GM12878 (cell line): ENCODE results near the gene PLOD3. TPM values are rescaled to one million over a fixed set of nuclear protein-coding genes. Genes with fewer than 3 reads are reported as not detected.

Source experiments
- ATAC-seq: fragments of 200-7000 bp; cut with Tn5 transposase; 3 replicates; pipeline ENCODE4 v1.9.1; 2020; ENCODE audit warnings: mild to moderate bottlenecking, moderate library complexity
- BruUV-seq: library from RNA; stranded (reverse); fragments of 400-500 nt; replicated peaks from 2 replicates; lab custom pipeline; 2021; lab: Mats Ljungman, UMichigan
- CTCF ChIA-PET: fragments of 300-600 bp; sonication (Branson Sonifier 250); formaldehyde crosslinking; extraction: SDS; loops from one replicate; lab custom pipeline; 2021; ENCODE audit warnings: inconsistent platforms; lab: Yijun Ruan, JAX
- POLR2A ChIA-PET: fragments of 350-600 bp; formaldehyde crosslinking; extraction: SDS; loops from one replicate; lab custom pipeline; 2021; ENCODE audit warnings: inconsistent platforms; lab: Charles Lee
- RAD21 ChIA-PET: fragments of 300-600 bp; sonication (Branson Sonifier 250); formaldehyde crosslinking; loops from one replicate; lab custom pipeline; 2023; ENCODE audit warnings: antibody characterized with exemption; ENCODE audit not compliant: unreplicated experiment; lab: Charles Lee
- SMC1A ChIA-PET: fragments of 300-600 bp; sonication (Branson Sonifier 250); formaldehyde crosslinking; loops from one replicate; lab custom pipeline; 2023; ENCODE audit not compliant: unreplicated experiment, uncharacterized antibody; lab: Charles Lee
- DNase-seq: peaks from one replicate; pipeline ENCODE4 v3.0.0-alpha.2; 2011; ENCODE audit warnings: low read depth, low spot score
- FAIRE-seq: peaks from 3 replicates; lab custom pipeline; 2011; peaks lifted over from hg19 to GRCh38; lab: Jason Lieb, UNC
- H2AFZ ChIP-seq: 2 replicates; pipeline ENCODE4 v1.6.0; 2011; ENCODE audit warnings: low read depth, low read length, control low read depth; ENCODE audit not compliant: control insufficient read depth
- H3K27ac ChIP-seq: 2 replicates; pipeline ENCODE4 v1.5.1; 2011; ENCODE audit warnings: control low read depth; ENCODE audit not compliant: control insufficient read depth, insufficient read depth
- H3K27me3 ChIP-seq, 2 experiments: replicated peaks in 1 of 2; 2 replicates each; pipeline versions ENCODE4 v1.6.0 to v1.6.1; 2011; ENCODE audit warnings: low read length in 1 of 2; ENCODE audit not compliant: control insufficient read depth in 2 of 2, insufficient read depth in 2 of 2
- H3K36me3 ChIP-seq, 2 experiments: 2 replicates each; pipeline ENCODE4 v1.5.1; 2011; ENCODE audit warnings: low read length in 1 of 2; ENCODE audit not compliant: control insufficient read depth in 2 of 2, insufficient read depth in 2 of 2
- H3K4me1 ChIP-seq: 2 replicates; pipeline ENCODE4 v1.6.1; 2011; ENCODE audit warnings: mild to moderate bottlenecking, low read length, moderate library complexity, mixed read lengths; ENCODE audit not compliant: control insufficient read depth, insufficient read depth
- H3K4me2 ChIP-seq: 2 replicates; pipeline ENCODE4 v1.6.0; 2011; ENCODE audit warnings: control low read depth; ENCODE audit not compliant: control insufficient read depth, insufficient read depth
- H3K4me3 ChIP-seq: fragments of 200-600 bp; sonication (generic); 2 replicates; pipeline ENCODE4 v1.5.1; 2016
- H3K79me2 ChIP-seq: 2 replicates; pipeline ENCODE4 v1.6.0; 2011; ENCODE audit warnings: low read length; ENCODE audit not compliant: control insufficient read depth, insufficient read depth
- H3K9ac ChIP-seq: 2 replicates; pipeline ENCODE4 v1.8.0; 2011; ENCODE audit warnings: low read length, control low read depth, mixed read lengths; ENCODE audit not compliant: control insufficient read depth, insufficient read depth
- H3K9me3 ChIP-seq: replicated peaks from 3 replicates; pipeline ENCODE4 v1.5.1; 2011; ENCODE audit warnings: mild to moderate bottlenecking, low read length; ENCODE audit not compliant: control insufficient read depth, insufficient read depth
- H4K20me1 ChIP-seq: 2 replicates; pipeline ENCODE4 v1.6.0; 2011; ENCODE audit not compliant: control insufficient read depth, insufficient read depth
- GATAD2B ChIP-seq: fragments of 450-650 bp; conservative IDR thresholded peaks from 2 replicates; pipeline ENCODE4 v1.6.1; 2017; ENCODE audit warnings: low read depth, mild to moderate bottlenecking, moderate library complexity
- NBN ChIP-seq: fragments of 450-650 bp; IDR thresholded peaks from 2 replicates; pipeline ENCODE4 v1.6.1; 2016
- RAD51 ChIP-seq: fragments of 450-650 bp; IDR thresholded peaks from 2 replicates; pipeline ENCODE4 v1.6.1; 2016; ENCODE audit warnings: moderate library complexity, mild to moderate bottlenecking, inconsistent platforms
- SP1 ChIP-seq: IDR thresholded peaks from one replicate; pipeline ENCODE4 v1.6.1; 2011; ENCODE audit warnings: low read depth, low read length
- SPI1 ChIP-seq: IDR thresholded peaks from 2 replicates; pipeline ENCODE4 v1.6.1; 2011; ENCODE audit warnings: low read depth, mild to moderate bottlenecking, low read length, moderate library complexity, borderline replicate concordance; ENCODE audit not compliant: insufficient read depth
- SRF ChIP-seq, 2 experiments: IDR thresholded peaks; 2 replicates each; pipeline ENCODE4 v1.6.1; 2011; ENCODE audit warnings: low read depth in 2 of 2, low read length in 2 of 2, mild to moderate bottlenecking in 1 of 2, moderate library complexity in 1 of 2
- WGBS: methylation state at CpG from one replicate; pipeline ENCODE4 v1.1.6; 2016; ENCODE audit warnings: low lambda C conversion rate; ENCODE audit not compliant: insufficient replicate concordance, insufficient coverage; ENCODE audit errors: missing lambda C conversion rate; 5-methylcytosine and 5-hydroxymethylcytosine counted together
- in situ Hi-C: fragments of 300-500 bp; cut with MboI; formaldehyde crosslinking; loops from 9 replicates; pipeline ENCODE4 v1.14.3; 2018; ENCODE audit warnings: mixed read lengths
- intact Hi-C: fragments of 100-400 bp; cut with micrococcal nuclease; formaldehyde crosslinking; loops from one replicate; pipeline ENCODE4 v1.14.2; 2022; ENCODE audit not compliant: unreplicated experiment
- polyA plus RNA-seq, 11 experiments: library from polyadenylated mRNA; depleted of rRNA in 4 of 11; unstranded in 6 of 11; stranded (reverse) in 5 of 11; fragments of >200 nt; fragmentation: Nextera tagmentation in 4 of 11; fragmentation: Illumina TruSeq in 1 of 11; extraction: Ambion mirVana in 4 of 11; extraction: Trizol in 1 of 11; gene quantifications; 1 replicate in 1 of 11; 2 replicates in 10 of 11; pipeline versions ENCODE4 v1.2.1 to v1.2.3, GENCODE V29; 2011 to 2016; ENCODE audit warnings: inconsistent platforms in 2 of 11, missing spikeins in 2 of 11, low read depth in 1 of 11
- total RNA-seq, 4 experiments: library from RNA; depleted of rRNA in 3 of 4; stranded (reverse); fragments of >200 nt in 3 of 4; fragmentation: Illumina TruSeq in 1 of 4; extraction: Trizol in 1 of 4; gene quantifications; 2 replicates each; pipeline versions ENCODE4 v1.2.1 to v1.2.3, GENCODE V29; 2013 to 2021

Gene PLOD3
- total and polyA plus RNA-seq, 10 of the 15 experiments (the other 5 are each of a cell fraction or from before 2014, with no cell fraction given) = 0.53 to 27.8 (median 15.1) TPM

GRCh38 chr7:101173752-101174244 lies 43.6 kb downstream of the PLOD3 start:
- no peak overlapping the region for H3K27ac ChIP-seq
- CTCF ChIA-PET = interaction anchor here (0.9 to 2.8 kb wide), 9 partner anchors 8 to 367 kb away, joined by 3 to 35 read pairs (median 5); partner anchors contain the start of genes VGF and ZNHIT1
- H3K27me3 ChIP-seq = peaks cover 27 to 36% of the 10 kb centered on the region in 2 experiments
- in situ Hi-C loops = no loop called here
- DNase-seq (no peak), FAIRE-seq (peak; percentile 74), ATAC-seq (peak; percentile 90)
- peak overlapping the region; percentile 72 for H2AFZ ChIP-seq
- BruUV-seq = no TSS peak
- TF ChIP-seq SRF (IDR thresholded peaks at IDR 0.05; ENCODE audit: low read depth in 2 of 2, low read length in 2 of 2) (peak; percentile 24 to 73; a peak in 1 of 4 replicates), GATAD2B (no peak), SPI1 (peak; percentile 81), NBN (0 out of 2 replicates have a peak, but pooled peaks have one; percentile 22), RAD51 (no peak), SP1 (peak; percentile 39)
- H3K4me2 ChIP-seq = peak overlapping the region; percentile 59; the same call in 1 of the 2 replicates
- H3K4me1 ChIP-seq = peaks cover 7% of the 10 kb centered on the region; the same call in 1 of the 2 replicates
- no peaks in the 10 kb centered on the region for H3K79me2 ChIP-seq
- SMC1A ChIA-PET = interaction anchor here (0.6 to 1.8 kb wide), 9 partner anchors 9 to 148 kb away, joined by 3 to 7 read pairs (median 3); partner anchors contain the start of genes IFT22, PLOD3 and ZNHIT1
- 0 out of 2 replicates have a peak overlapping the region, but pooled peaks have one; percentile 23 for H3K4me3 ChIP-seq
- no peaks in the 10 kb centered on the region for H3K36me3 ChIP-seq
- H3K9me3 ChIP-seq = no peaks in the 10 kb centered on the region; the same call in 2 of the 3 replicates
- intact Hi-C loops = no loop called here
- H3K9ac ChIP-seq = no peak overlapping the region
- 1% methylated on average over 16 of the region's 16 CpGs for WGBS
- RAD21 ChIA-PET = interaction anchor here (0.9 to 2.4 kb wide), 7 partner anchors 8 to 109 kb away, joined by 3 to 15 read pairs (median 3); partner anchors contain the start of gene VGF
- POLR2A ChIA-PET = interaction anchor here (0.6 to 1.0 kb wide), 3 partner anchors 9 to 29 kb away, joined by 3 to 4 read pairs (median 3); partner anchors contain the start of gene VGF
- H4K20me1 ChIP-seq = no peaks in the 10 kb centered on the region
